GM18505 (cell line): ENCODE measurements around the gene ADAM17.

Experiments used
- ATAC-seq: cut with Tn5 transposase; IDR thresholded peaks from one replicate; pipeline ENCODE4 v1.9.1; 2021; ENCODE audit not compliant: unreplicated experiment
- POLR2A ChIP-seq: IDR thresholded peaks from 4 replicates; pipeline ENCODE4 v1.6.1; 2011; ENCODE audit warnings: borderline replicate concordance; ENCODE audit not compliant: insufficient read depth, insufficient read length; ENCODE audit errors: extremely low read depth

Gene ADAM17

DNA sequence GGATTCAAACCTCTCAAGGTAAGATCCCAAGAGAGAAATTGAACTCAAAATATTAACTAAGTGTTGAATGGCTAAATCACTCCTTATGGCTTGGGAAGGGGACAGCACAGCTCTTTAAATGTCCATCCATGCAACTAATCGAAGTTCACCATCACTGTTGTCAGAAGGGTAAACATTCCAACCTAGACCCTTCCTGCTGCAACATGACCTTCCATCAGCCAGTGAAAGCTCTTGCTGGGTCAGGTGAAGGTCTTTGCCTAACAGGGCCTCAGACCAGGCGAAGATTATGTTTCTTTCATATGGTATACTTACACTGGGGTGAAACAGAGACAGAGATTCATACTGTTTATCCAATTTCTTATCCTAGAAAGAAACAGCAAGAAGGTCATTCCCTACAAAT lies 64.8 kb downstream of the ADAM17 start:
- ATAC-seq = no peak

DNA sequence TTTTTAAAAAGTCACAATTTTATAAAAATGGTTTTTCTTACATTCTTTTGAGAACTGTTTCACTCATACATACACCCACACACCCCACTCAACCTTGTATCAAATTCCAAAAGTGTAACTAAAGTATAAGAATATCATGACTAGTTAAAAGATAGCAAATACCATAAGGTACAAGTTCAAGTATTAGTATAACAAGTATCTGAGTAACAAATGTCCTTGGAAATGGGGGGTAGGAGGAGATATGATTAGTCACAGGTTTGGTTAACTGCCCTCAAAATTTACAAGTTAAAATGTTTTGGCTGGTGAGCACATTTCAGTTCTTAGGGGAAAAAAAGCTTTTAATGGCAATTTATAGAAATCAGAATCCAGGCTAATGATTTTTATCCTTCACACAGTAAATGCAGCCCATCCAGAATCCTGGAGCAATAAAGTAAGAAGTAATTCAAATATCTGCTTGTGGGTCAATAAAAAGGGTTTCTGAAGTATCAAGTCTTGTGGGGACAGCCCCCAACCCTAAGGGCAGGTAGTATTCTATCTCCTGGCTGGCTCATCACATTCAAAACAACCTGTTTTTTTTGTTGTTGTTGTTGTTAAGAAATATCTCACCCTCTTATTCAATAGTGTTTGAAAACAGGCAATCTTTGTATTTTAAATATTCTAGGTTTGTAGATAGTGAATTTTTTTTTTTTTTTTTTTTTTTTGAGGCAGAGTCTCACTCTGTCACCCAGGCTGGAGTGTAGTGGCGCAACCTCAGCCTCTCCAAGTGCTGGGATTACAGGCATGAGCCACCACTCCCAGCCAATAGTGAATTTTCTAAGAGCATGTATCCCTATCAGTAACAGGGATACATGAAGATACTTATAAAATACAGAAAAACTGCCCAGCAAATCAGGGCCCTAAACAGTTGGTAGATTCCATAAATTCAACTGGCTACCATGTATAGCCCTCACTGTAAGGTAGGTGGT lies 66.8 kb downstream of the ADAM17 start:
- no peak for ATAC-seq
- no peak for TF ChIP-seq POLR2A

More for the DNA sequence above, 64.8 kb downstream of the ADAM17 start:
- no peak for TF ChIP-seq POLR2A

- ATAC-seq = no peak
- no peak for TF ChIP-seq POLR2A
These were observed 71.1 kb downstream of the ADAM17 start for GRCh38 chr2:9484533-9484932.

GRCh38 chr2:9483107-9483506 lies 72.5 kb downstream of the ADAM17 start:
- ATAC-seq = no peak
- no peak for TF ChIP-seq POLR2A

- TF ChIP-seq POLR2A = no peak
- no peak for ATAC-seq
These were observed 75.5 kb downstream of the ADAM17 start for GRCh38 chr2:9480157-9480556.

DNA sequence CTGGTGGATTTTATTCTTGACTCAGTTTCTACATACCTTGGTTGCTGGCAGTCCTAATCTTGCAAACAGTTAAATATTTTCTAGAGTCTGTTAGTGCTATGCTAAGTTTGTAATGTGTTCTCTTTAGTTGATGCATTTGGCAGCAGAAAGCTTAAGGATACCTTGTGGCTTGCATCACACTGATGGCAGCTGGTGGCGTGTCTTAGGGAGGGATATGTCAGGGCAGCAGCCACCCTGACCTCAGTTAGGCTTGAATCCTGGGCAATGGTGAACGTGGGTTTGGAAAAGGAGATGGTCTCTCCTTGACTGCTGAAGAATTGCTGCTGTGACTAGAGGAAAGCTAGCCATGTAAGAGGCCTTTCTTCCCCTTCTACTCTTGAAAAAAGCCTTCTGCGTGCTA lies 77.1 kb downstream of the ADAM17 start:
- no peak for TF ChIP-seq POLR2A
- no peak for ATAC-seq

- no peak for TF ChIP-seq POLR2A
- no peak for ATAC-seq
These were observed 77.7 kb downstream of the ADAM17 start for GRCh38 chr2:9477914-9478313.

DNA sequence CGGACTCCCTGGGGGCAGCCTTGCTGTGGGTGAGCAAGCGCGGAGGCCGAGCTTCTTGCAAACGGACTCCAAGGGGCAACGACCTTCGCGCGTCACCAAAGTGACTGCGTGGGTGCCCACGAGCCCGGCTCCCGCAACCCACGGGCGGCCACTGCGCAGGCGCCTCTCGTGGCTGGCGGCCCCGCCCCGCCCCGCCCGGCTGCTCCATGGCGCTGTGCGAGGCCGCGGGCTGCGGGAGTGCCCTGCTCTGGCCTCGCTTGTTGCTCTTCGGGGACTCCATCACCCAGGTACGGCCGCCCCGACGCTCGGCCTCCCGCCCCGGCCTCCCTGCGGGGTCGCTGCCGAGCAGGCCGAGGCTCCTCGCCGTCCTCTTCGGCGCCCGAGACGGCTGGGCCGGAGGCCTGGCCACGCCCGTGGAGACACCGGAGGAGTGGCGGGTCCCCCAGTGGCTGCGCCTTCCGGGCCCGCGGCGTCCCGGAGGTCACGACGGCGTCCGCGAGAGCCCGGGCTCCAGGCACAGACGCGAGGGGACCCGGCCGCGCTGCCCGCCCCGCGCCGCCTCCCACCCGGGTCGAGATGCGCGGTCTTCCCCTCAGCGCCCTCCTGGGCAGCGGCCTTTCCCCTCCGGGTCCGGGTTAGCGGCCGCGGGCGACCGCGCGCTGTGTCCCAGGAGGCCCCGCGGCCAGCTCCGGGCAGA lies 81.1 kb downstream of the ADAM17 start, which contains the start of gene IAH1:
Gene IAH1, plus strand, starts transcription at position 191 of the 697 bp plus-strand sequence. Its CDS starts 16 bp downstream, at position 207.
- peak; percentile 87 for TF ChIP-seq POLR2A
- peak; percentile 69 for ATAC-seq

DNA sequence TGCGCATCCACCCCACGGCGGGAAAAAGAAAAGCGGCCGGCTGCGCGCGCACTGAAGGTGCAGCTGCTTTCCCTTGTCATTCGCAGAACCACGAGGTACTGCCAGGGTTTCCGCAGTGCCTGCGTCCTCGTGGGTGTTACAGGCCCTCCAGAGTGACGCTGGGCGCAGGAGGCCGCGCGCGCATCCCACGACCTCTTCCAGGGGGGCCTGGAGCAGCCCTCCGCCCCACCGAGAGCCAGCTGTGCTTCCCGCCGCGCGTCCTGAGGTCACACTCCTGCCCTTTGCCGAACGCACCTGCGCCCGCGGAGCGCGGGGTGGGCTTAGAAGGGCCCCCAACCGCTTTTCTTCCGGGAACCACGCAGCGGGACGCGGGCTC lies 81.7 kb downstream of the ADAM17 start:
- ATAC-seq = peak; percentile 1
- no peak for TF ChIP-seq POLR2A

- TF ChIP-seq POLR2A = no peak
- ATAC-seq = no peak
These were observed 82.2 kb downstream of the ADAM17 start for GRCh38 chr2:9473308-9473984.

GRCh38 chr2:9472511-9472910 lies 83.1 kb downstream of the ADAM17 start:
- ATAC-seq = no peak
- no peak for TF ChIP-seq POLR2A

DNA sequence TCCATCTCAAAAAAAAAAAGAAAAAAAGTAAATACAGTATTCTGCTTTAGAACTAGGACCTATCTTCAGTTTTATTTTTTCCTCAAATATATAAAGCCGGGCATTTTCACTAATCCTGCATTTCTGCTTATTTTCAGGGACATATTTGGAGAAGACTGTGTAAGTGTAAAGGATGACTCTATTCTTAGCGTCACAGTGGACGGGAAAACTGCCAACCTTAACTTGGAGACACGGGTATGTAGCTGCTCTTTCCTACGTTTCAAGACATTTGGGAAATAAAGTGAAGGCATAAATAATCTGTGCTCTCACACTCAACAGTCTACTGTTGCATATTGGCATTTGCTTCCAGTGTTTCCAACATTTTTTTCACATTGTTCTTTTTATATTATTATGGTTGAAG lies 84.4 kb downstream of the ADAM17 start:
- no peak for ATAC-seq
- TF ChIP-seq POLR2A = no peak

GRCh38 chr2:9467687-9468086 lies 87.9 kb downstream of the ADAM17 start:
- no peak for ATAC-seq
- TF ChIP-seq POLR2A = no peak
